ENCODE results near the gene CD300LG. TPM values are rescaled to one million over a fixed set of nuclear protein-coding genes. Genes with fewer than 3 reads are reported as not detected.

Gene CD300LG
- total RNA-seq, 4 donors from 2014 or later, result 6.8 to 21.4 (median 9.5) TPM

DNA sequence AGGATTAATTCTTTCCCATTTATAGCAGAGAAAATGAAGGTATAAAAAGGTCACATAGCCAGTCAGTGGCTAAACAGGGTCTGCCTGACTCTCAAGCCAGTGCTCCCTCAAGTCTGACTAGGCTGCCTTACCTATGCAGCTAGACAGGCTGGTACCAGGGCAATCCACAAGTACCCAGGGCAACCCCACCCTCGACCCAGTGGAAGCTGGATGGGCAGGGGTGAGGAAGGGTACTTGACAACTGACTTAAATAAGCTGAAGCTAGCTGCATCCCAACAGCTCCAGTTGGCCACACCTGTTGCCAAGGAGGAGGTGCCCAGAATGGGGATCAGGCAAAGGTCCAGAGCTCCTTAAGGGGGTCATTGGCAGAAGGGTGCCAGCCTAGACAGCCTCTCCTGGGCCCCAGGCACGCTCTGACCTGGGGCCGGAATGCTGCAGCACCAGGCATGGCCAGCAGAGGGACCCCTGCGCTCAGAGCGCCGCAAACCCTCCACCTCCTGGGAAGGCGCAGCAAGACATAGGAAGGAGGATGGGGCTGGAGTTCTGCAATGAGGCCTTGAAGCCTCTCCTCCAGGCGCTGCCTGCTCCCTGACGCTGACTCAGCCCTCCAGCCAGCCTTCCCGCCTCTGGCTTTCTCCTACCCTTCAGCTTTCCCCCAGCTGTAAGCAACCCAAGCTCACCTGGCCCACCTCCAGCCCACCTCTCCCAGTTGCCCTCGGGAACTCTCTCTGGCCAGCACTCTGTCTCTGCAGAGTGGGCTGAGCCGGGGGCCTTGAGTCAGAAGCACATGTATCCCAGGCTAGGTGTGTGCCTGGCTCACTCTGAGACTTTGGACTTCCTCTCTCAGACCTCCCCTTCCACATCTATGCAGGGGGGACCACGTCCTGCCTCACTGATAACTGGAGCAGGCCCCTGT is 31.5 kb downstream of the CD300LG start:
- Histone ChIP-seq H3K27ac (no peak overlapping the region), H3K36me3 (peaks cover 6% of the 10 kb centered on the region), H3K9me3 (no peaks in the 10 kb centered on the region), H3K4me1 (peaks cover 7% of the 10 kb centered on the region), H3K4me3 (no peak overlapping the region), H3K27me3 (no peaks in the 10 kb centered on the region)
- TF ChIP-seq, protein P1, sequence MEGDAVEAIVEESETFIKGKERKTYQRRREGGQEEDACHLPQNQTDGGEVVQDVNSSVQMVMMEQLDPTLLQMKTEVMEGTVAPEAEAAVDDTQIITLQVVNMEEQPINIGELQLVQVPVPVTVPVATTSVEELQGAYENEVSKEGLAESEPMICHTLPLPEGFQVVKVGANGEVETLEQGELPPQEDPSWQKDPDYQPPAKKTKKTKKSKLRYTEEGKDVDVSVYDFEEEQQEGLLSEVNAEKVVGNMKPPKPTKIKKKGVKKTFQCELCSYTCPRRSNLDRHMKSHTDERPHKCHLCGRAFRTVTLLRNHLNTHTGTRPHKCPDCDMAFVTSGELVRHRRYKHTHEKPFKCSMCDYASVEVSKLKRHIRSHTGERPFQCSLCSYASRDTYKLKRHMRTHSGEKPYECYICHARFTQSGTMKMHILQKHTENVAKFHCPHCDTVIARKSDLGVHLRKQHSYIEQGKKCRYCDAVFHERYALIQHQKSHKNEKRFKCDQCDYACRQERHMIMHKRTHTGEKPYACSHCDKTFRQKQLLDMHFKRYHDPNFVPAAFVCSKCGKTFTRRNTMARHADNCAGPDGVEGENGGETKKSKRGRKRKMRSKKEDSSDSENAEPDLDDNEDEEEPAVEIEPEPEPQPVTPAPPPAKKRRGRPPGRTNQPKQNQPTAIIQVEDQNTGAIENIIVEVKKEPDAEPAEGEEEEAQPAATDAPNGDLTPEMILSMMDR (IDR thresholded peaks at IDR 0.05), result peak; percentile 64 to 99
- TF ChIP-seq POLR2A (IDR thresholded peaks at IDR 0.05), result no peak
- WGBS, result 51% methylated on average over 4 of the region's 13 CpGs
- DNase-seq (ENCODE audit: low spot score in 2 of 2), result no peak

DNA sequence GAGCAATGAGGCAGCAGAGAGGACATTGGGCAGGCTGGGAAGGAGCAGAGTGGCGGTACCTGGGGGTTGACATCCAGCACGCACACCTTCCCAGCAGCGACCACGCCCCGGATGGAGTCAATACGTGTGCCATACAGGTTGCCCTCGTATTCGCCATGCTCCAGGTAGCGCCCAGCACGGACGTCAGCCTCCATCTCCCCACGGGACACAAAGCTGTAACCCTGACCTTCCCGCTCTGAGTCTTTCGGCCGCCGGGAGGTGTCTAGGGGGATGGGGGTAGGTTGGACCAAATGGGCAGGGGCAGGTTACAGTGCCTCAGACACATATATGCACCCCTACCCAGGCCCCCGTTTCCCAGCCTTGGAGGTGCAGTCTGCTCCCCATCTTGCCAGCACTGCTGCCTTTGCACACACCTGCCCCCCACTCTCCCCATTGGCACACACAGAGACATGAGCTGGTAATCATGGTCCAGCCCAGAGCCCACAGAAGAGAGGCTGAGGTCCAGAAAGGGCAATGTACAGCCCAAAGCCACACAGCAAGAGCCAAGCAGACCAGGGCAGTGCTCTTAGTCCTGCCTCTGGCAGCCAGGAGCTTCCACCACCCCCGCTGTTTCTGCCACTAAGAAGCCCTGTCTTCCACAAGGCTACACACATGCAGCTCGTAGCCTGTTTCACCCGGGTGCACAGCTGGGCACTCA is 32.9 kb downstream of the CD300LG start:
- no peak for TF ChIP-seq POLR2A (IDR thresholded peaks at IDR 0.05)
- TF ChIP-seq, protein P1 (IDR thresholded peaks at IDR 0.05), result no peak
- no peak for TF ChIP-seq POLR2AphosphoS5 (IDR thresholded peaks at IDR 0.05)
- Histone ChIP-seq H3K4me1 (peaks cover 7% of the 10 kb centered on the region), H3K36me3 (peaks cover 6% of the 10 kb centered on the region), H3K27me3 (no peaks in the 10 kb centered on the region), H3K27ac (no peak overlapping the region), H3K9me3 (no peaks in the 10 kb centered on the region), H3K4me3 (no peak overlapping the region)
- WGBS, result 94% methylated on average over 16 of the region's 20 CpGs
- no peak for DNase-seq (ENCODE audit: low spot score in 2 of 2)

DNA sequence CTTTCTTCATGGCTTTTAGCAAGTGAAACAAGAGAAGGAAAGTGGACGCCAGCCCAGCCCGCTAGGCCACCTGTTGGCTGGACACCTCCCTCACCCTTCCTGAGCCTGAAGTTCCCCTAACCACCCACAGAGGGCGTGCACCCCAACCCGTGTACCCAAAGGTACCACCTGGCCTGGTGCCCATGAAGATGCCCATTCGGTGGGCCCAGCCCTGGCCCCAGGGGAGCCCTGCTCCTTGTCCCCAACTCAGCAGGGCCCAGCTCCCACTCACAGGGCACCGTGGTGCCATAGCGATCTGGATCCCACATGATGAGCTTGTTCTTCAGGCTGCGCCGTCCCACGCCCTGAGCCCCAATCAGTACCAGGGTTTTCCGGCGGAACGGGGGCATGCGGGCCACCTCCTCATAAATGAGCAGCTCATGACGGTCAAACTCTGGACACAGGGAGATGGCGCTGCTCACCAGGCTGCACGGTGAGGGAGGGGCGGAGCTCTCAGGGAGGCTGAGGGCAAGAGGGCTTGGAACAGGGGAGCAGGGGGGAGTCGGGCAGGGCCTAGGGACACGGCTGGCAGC is 33.5 kb downstream of the CD300LG start:
- H3K4me3 ChIP-seq, result no peak overlapping the region
- H3K4me1 ChIP-seq, result peaks cover 7% of the 10 kb centered on the region
- no peaks in the 10 kb centered on the region for H3K27me3 ChIP-seq
- H3K27ac ChIP-seq, result no peak overlapping the region
- no peaks in the 10 kb centered on the region for H3K9me3 ChIP-seq
- TF ChIP-seq POLR2AphosphoS5 (IDR thresholded peaks at IDR 0.05) (no peak), EP300 (IDR thresholded peaks at IDR 0.05) (no peak), POLR2A (IDR thresholded peaks at IDR 0.05) (no peak)
- TF ChIP-seq, protein P1 (IDR thresholded peaks at IDR 0.05), result peak; percentile 39 to 70
- WGBS, result 82% methylated on average over 18 of the region's 20 CpGs
- H3K36me3 ChIP-seq, result peaks cover 6% of the 10 kb centered on the region
- DNase-seq (ENCODE audit: low spot score in 2 of 2), result no peak

DNA sequence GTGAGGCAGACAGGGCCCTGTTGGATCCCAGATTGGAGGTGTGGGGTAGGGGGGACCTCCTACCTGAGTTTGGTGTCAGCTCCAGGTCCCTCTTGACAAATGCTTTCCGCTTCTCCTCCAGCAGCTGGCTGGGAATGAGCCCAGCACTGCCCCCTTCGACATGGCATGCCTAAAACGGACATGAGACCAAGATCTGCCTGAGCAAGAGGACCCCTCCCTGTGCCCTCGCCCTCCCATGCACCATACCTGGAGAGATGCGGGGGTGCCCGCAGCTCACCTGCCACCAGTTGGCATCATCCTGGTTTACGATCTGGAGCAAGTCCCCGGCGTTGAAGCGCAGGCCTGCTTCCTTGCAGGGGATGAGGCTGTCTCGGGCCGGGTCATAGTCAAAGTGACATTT is 34.2 kb downstream of the CD300LG start:
- H3K4me1 ChIP-seq, result peaks cover 7% of the 10 kb centered on the region
- H3K27ac ChIP-seq, result no peak overlapping the region
- no peaks in the 10 kb centered on the region for H3K9me3 ChIP-seq
- 96% methylated on average over 10 of the region's 12 CpGs for WGBS
- no peak for DNase-seq (ENCODE audit: low spot score in 2 of 2)
- H3K36me3 ChIP-seq, result peaks cover 6% of the 10 kb centered on the region
- no peak overlapping the region for H3K4me3 ChIP-seq
- H3K27me3 ChIP-seq, result no peaks in the 10 kb centered on the region
- TF ChIP-seq, protein P1 (IDR thresholded peaks at IDR 0.05), result no peak
- TF ChIP-seq POLR2AphosphoS5 (IDR thresholded peaks at IDR 0.05) (no peak), POLR2A (IDR thresholded peaks at IDR 0.05) (no peak), EP300 (IDR thresholded peaks at IDR 0.05) (no peak)

All from suprapubic skin (tissue), 4 donors.